HG02884 (cell line): Measurements from ENCODE around the gene SMIM7.

Experiments used
- ATAC-seq: cut with Tn5 transposase; IDR thresholded peaks from one replicate; pipeline ENCODE4 v1.9.1; 2021; ENCODE audit warnings: mild to moderate bottlenecking, moderate library complexity; ENCODE audit not compliant: unreplicated experiment

The SMIM7 gene

DNA sequence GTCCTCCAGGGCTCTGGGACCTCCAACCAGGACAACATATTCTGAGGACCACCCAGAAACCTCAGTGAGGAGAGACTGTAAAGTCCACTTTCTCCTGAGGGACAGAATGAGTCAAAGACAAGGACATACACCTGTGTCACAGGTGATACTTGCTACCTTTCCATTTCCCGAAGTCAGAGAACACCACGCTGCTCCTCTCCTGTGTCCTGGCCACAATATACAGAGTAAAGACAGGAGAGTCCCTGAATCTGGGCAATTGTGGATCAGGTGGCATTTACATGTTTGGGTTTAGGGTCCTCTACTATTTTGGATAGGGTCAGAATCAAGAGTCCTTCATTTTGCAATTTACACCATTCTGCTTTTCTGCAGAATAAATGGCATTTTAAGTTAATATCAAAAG is 36.9 kb downstream of the SMIM7 start:
- ATAC-seq = no peak

GRCh38 chr19:16621165-16621800 is 38.7 kb downstream of the SMIM7 start:
- ATAC-seq = no peak

DNA sequence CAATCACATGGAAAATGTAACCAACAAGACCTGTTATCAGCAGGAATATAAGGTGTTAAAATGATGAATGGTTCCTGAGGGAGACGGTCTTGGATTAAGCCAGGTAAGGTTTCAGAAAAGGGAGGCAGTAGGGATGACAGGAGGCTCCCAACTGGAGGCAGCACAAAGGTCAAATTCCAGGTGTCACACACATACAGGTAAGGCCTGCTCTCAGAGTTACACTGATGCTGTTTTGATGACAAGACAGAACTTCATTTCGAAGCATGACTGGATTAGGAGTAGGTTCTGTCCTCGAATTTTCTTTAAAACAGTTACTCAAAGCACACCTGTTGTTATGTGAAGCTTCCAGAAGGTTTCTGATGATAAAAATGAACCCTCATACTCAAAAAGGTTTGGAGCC is 39.4 kb downstream of the SMIM7 start:
- ATAC-seq = no peak

DNA sequence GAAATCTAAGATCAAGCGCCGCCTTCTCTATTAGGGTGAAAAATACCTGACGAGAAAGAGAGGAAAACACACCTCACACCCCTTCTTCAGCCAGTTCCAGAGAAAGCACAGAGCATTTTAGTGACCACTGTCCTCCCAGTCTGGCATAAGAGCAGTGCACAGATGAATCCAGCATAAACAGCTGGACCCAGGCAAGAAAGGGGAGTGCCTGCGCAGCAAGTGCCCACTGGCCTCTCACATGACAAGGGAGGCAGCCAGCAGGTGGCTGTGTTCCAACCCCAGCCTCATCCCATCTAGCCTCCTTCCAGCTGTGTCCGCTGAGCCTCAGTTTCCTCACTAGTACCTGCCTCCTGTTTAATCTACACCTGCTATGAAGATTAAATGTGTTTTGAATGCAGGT is 39.9 kb downstream of the SMIM7 start:
- ATAC-seq = no peak

DNA sequence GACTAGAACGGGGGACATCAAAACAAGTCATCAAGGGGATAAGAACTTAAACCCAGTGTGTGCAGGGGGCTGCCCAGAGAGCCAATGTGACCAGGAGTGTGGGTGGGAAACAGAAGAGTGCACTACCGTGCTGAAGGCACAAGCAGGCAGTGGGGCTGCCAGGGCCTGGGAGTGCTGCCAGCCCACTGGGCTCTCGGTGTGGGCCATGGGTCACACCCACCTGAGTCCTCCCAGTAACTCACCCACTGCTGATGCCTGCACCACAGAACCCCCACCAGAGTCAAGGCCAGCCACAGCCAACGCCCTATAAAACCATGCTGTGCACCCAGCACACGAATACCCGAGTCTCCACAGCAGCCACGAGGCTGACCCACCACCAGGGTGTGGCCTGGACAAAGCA is 40.5 kb downstream of the SMIM7 start:
- ATAC-seq = no peak

DNA sequence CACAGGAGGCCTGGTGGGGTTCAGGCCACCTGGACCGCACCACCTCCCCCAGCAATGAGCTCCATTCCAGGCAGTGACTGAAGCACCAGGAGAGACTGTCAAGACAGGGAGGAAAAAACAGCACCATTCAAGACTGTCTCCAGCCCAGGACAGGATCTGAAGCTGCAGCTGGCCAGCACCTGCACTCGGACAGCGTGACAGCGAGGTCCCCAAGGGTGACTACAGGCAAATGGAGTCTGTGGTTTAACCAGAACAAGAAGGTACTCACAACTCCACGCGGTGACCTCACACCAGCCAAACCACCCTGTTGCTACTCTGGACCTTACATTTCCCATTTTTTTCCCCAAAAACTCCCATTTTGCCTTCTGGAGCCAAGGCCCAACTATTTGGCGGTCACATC is 41.7 kb downstream of the SMIM7 start:
- ATAC-seq = no peak

DNA sequence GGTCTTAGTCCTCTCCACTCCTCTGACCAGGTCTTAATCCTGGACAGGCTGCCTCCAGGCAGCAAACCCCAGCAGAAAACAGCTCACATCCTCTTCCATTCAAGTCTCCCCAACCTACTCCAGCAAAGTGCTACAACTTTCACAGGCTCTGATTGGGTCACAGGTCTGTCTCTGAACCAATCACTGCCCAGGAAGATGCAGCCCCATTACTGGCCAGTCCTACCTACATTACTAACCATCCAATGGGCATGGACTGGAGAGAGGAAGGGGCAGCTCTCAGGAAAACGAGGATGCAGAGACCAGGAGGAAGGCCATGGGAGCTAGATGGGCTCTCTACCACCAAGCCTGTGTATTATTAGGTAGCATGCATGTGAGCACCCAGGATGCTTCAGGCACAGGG is 44.1 kb downstream of the SMIM7 start:
- no peak for ATAC-seq

DNA sequence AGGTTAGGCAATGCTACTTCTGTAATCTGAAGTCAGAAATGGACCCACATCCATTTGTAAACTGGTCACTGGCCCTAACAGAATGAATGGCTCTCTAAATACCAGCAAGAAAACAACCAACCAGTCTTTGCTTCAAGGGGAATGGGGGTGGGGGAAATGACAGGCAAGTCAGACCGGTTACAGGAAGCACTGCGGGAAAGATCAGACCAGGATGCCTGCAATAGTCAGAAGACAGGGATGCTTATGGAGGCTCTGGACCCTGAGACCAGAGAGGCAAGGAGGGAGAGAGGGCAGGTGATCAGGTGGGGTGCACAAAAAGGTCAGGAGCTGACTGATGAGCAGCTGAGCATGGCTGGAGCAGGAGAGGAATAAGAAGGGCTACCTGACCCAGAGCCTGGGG is 45.0 kb downstream of the SMIM7 start:
- ATAC-seq = no peak

GRCh38 chr19:16613841-16614240 is 46.1 kb downstream of the SMIM7 start:
- ATAC-seq = no peak

GRCh38 chr19:16612636-16613035 is 47.3 kb downstream of the SMIM7 start:
- no peak for ATAC-seq

DNA sequence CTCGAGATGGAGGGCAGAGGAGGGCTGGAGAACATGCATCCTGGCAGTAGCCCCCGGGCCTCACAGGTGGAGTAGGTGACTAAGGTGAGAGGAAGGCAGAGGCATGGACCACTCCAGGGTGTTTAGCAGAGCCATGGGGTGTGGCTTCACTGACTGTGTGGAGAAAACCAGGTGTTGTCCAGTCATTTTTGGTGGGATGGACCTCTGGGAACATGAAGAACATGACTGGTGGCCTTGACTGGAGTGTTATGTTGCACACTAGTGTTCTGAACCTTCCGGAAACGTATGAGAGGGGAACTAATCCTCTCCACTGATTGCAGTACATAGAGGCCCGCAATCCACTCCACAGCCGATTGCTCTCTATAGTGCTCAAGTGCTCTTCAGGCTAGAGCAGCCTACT is 48.8 kb downstream of the SMIM7 start:
- ATAC-seq = no peak

DNA sequence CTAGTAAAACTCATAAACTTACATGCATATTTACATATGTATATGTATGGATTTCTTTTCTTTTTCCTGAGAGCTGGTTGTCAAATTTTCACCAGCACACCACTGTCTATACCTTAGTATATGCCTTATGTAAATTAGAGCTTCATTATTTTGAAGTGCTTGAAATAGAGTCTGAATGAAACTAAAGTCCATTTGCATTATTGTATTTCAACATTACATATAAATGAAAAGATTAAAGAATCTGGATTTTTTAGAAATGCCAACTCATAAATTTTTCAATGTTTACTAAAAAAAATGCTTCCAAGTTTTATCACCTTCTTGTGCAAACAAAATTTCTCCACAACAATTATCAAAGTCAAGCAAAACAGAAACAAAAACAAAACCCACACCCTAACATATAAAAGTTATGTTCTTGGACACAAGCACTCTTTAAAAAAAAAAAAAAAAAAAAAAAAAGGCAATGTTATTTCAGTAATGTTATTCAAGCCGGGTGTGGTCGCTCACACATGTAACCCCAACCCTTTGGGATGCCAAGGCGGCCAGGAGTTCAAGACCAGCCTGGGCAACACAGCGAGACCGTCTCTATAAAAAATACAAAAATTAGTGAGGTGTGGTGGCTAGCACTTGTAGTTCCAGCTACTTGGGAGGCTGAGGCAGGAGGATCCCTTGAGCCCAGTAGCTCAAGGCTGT is 50.3 kb downstream of the SMIM7 start:
- no peak for ATAC-seq

DNA sequence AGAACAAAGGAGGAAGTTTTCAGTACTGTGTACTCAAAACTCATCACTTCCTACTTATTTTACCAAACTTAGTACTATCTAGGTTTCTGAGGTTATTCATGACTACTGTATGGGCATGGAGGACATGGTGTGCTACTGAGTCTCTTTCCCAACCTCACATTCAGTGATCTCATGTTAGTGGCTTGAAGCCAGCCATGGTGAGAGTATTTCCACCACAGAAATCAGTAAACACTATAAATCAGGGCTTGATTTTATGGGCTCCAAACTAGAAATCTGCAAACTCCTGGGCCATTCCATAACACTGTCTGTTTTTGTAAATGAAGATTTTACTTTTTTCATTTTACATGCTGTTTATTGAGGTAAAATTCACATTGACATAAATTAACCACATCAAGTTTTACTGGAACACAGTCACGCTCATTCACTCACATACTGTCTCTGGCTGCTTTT is 51.6 kb downstream of the SMIM7 start:
- ATAC-seq = no peak

DNA sequence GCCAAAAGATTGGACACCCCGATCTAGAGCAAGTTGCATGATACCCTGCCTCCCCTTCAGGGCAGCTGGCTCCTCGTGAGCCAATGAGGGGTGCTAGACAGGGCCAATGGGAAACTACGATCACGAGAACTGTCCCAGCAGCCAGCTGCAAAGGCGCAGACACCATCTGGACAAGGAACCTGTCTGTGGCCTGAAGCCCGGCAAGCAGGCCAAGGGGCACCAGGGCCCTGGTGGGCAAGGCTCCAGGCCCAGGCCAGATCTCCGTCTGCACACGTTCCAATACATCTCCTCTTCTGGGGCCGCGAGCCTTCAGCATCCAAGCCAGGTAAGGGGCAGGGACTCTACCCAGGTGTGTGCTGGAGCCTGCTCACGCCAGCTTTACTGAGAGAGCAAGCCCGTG is 52.1 kb downstream of the SMIM7 start:
- no peak for ATAC-seq

DNA sequence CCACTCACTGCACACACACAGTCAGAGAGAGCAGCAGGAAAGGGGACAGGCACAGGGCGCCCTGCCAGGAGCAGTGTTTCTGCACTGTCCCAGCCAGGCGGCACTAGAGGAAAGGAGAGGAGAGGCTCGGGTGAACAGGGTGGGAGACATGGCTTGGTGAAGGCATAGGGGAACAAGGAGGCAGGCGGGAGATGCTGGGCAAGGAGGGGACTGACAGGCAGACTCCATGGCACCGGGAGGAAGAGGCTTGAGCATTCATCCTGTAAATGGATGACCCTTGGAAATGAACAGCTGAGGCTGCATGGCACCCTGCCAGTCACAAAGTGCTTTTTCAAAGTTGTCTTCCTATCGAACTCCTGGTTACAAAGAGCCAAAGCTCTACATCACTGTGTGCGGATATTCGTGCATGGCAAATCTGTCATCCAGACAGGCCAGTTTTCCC is 54.4 kb downstream of the SMIM7 start:
- ATAC-seq = no peak

DNA sequence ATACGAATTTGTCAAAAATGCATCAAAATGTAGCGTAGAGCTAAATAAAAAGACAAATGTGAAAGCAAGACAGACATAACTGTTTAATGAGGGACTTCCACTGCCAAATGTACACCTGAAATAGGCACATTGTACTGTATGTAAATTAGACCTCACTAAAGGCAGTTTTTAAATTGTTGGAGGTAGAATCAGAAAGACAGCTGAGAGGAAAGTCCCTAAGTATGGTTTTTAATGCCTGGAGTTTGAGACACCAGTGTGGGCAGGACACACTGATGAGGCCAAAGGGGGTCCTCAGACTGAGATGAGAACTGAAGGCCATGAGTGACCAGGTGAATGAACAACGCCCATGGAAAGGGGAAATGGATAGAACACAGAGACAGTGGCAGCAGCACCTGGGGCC is 54.8 kb downstream of the SMIM7 start:
- no peak for ATAC-seq

- ATAC-seq = no peak
Observed at GRCh38 chr19:16604615-16605014, 55.3 kb downstream of the SMIM7 start.

DNA sequence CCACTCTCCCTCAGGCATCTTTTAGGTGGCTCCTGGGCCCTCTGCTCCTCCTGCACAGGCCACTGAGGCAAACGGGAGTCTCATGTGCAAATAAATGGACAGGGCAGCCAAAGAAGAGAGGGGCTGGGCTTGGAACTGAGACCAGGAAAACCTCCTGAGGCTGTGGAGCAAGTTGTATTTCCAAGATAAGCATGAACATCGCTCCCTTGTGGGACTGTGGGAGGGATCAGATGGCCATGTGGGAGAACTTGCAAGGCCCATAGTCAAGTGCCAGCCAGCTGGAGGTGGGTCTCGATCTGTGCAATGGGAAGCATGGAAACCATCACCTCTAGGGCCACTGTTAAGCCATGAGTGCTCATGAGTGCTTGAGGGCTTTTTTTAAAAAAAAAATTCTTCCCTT is 56.9 kb downstream of the SMIM7 start:
- ATAC-seq = no peak

DNA sequence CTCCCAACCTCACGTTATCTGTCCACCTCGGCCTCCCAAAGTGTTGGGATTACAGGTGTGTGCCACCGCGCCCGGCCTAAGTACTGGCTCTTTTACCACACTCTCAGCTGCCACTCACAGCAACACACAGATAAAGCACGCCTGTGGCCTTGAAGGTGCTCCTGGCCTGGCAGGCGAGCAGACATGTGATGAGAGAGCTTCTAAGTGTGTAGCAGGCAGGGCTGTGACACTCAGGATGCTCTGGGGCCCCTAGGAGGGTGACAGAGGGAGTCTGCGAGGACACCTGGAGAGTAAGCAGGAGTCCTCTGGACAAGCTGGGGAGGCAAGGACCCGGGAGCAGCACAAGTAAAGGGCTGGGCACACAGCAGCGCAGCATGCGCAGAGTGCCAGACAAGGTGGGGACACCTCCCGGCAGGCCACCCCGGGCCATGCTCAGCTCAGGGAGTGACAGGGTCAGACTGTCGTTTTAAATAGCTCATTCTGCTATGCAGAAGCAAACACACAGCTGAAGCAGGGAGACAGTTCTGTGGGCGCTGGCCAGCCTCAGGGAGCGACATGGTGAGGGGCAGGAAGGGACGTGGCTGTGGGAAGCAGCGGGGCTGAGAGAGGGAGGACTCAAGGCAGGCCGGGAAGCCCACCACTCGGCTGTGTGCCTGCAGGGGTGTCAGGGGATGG is 58.4 kb downstream of the SMIM7 start:
- ATAC-seq = no peak

GRCh38 chr19:16600824-16601223 is 59.1 kb downstream of the SMIM7 start:
- no peak for ATAC-seq

- ATAC-seq = no peak
Observed at GRCh38 chr19:16599655-16600346, 60.1 kb downstream of the SMIM7 start.

- no peak for ATAC-seq
Observed at GRCh38 chr19:16598848-16599247, 61.1 kb downstream of the SMIM7 start.
